HFF-Myc (cell line): ENCODE results near the gene TMEM9B.

ENCODE experiments used
- DNase-seq: peaks from one replicate; pipeline ENCODE4 v3.0.0-alpha.2; 2011; ENCODE audit warnings: low read depth; ENCODE audit errors: extremely low read depth
- H3K4me3 ChIP-seq: replicated peaks from 2 replicates; pipeline ENCODE4 v1.5.1; 2011; ENCODE audit warnings: low read depth, mild to moderate bottlenecking, control low read depth, low read length
- CTCF ChIP-seq: IDR thresholded peaks from 2 replicates; pipeline ENCODE4 v1.5.1; 2012; ENCODE audit warnings: mild to moderate bottlenecking, low read depth, low read length, control low read depth; ENCODE audit errors: missing control alignments

The TMEM9B gene

GRCh38 chr11:8905528-8906165 lies 58.6 kb downstream of the TMEM9B start:
- no peak for TF ChIP-seq CTCF
- no peak for DNase-seq
- H3K4me3 ChIP-seq: no peak overlapping the region

- H3K4me3 ChIP-seq: no peak overlapping the region
- no peak for TF ChIP-seq CTCF
- no peak for DNase-seq
Observed at GRCh38 chr11:8899119-8899753, 65.0 kb downstream of the TMEM9B start.
